A673 (cell line): Measurements from ENCODE around the gene CX3CR1.

ENCODE experiments used
- CTCF ChIP-seq: fragments of 300-800, 200-600 bp; sonication (generic); conservative IDR thresholded peaks from 2 replicates; pipeline ENCODE4 v1.5.1; 2017; ENCODE audit warnings: low read depth, mild to moderate bottlenecking, antibody characterized with exemption, low read length, moderate library complexity, mixed read lengths
- EZH2 ChIP-seq: fragments of 200-600 bp; sonication (generic); IDR thresholded peaks from 2 replicates; pipeline ENCODE4 v1.6.1; 2017; ENCODE audit warnings: borderline replicate concordance, low read depth, mild to moderate bottlenecking, mixed read lengths, antibody characterized with exemption, low read length; ENCODE audit not compliant: poor library complexity, severe bottlenecking

GRCh38 chr3:39251576-39251975 is 28.3 kb downstream of the CX3CR1 start:
- TF ChIP-seq CTCF (no peak), EZH2 (no peak)
